Breast epithelium (tissue), 3 donors: ENCODE data around the gene TOB1.

ENCODE experiments used
- CTCF ChIP-seq, 3 donors: fragments of 450-650 bp; IDR thresholded peaks; one replicate each; pipeline ENCODE4 v1.5.1; 2016 to 2017; ENCODE audit warnings: antibody characterized with exemption in 3 of 3, mild to moderate bottlenecking in 3 of 3, moderate library complexity in 3 of 3
- POLR2A ChIP-seq: fragments of 450-650 bp; IDR thresholded peaks from one replicate; pipeline ENCODE4 v1.6.1; 2016; ENCODE audit warnings: antibody characterized with exemption, mild to moderate bottlenecking, moderate library complexity
- POLR2AphosphoS5 ChIP-seq, 3 donors: sonication (generic); formaldehyde crosslinking; IDR thresholded peaks; one replicate each; pipeline ENCODE4 v1.6.1; 2017; ENCODE audit warnings: antibody characterized with exemption in 3 of 3

- no peak for TF ChIP-seq POLR2AphosphoS5 (IDR thresholded peaks at IDR 0.05)
- no peak for TF ChIP-seq CTCF (IDR thresholded peaks at IDR 0.05)
- TF ChIP-seq POLR2A = no peak
Observed at GRCh38 chr17:50868602-50869001, 2.4 kb upstream of the TOB1 start.
